ENCODE results near the gene CLIP3.
A peak's percentile ranks its signal among the peaks of the same experiment; 100 is the strongest.

The CLIP3 gene

GRCh38 chr19:35978832-35979365, 53.8 kb downstream of the CLIP3 start:
- DNase-seq (ENCODE audit: low spot score) (no peak), ATAC-seq (ENCODE audit: low read depth) (no peak)
- Histone ChIP-seq H3K27ac (ENCODE audit: poor library complexity, severe bottlenecking) (no peak overlapping the region), H3K27me3 (ENCODE audit: insufficient read depth, poor library complexity, severe bottlenecking) (no peaks in the 10 kb centered on the region), H3K4me1 (ENCODE audit: insufficient read depth, poor library complexity, severe bottlenecking) (no peaks in the 10 kb centered on the region), H3K36me3 (ENCODE audit: low read depth) (no peaks in the 10 kb centered on the region), H3K9me3 (ENCODE audit: severe bottlenecking) (no peaks in the 10 kb centered on the region), H3K4me3 (ENCODE audit: severe bottlenecking) (no peak overlapping the region)
- no peak for TF ChIP-seq CTCF (IDR thresholded peaks at IDR 0.05; ENCODE audit: poor library complexity, severe bottlenecking)

- no peak for TF ChIP-seq CTCF (IDR thresholded peaks at IDR 0.05; ENCODE audit: poor library complexity, severe bottlenecking)
- H3K4me3 ChIP-seq (ENCODE audit: severe bottlenecking): no peak overlapping the region
- H3K9me3 ChIP-seq (ENCODE audit: severe bottlenecking): no peaks in the 10 kb centered on the region
- no peaks in the 10 kb centered on the region for H3K4me1 ChIP-seq (ENCODE audit: insufficient read depth, poor library complexity, severe bottlenecking)
- 0 out of 3 replicates have a peak, but pooled peaks have one; percentile 10 for ATAC-seq (ENCODE audit: low read depth)
- no peak overlapping the region for H3K27ac ChIP-seq (ENCODE audit: poor library complexity, severe bottlenecking)
- no peaks in the 10 kb centered on the region for H3K36me3 ChIP-seq (ENCODE audit: low read depth)
- DNase-seq (ENCODE audit: low spot score): no peak
- H3K27me3 ChIP-seq (ENCODE audit: insufficient read depth, poor library complexity, severe bottlenecking): no peaks in the 10 kb centered on the region
These were observed 54.4 kb downstream of the CLIP3 start for GRCh38 chr19:35978271-35978670.

GRCh38 chr19:35977446-35978222, 55.0 kb downstream of the CLIP3 start:
- no peak overlapping the region for H3K4me3 ChIP-seq (ENCODE audit: severe bottlenecking)
- ATAC-seq (ENCODE audit: low read depth) (no peak), DNase-seq (ENCODE audit: low spot score) (no peak)
- H3K27me3 ChIP-seq (ENCODE audit: insufficient read depth, poor library complexity, severe bottlenecking): no peaks in the 10 kb centered on the region
- H3K4me1 ChIP-seq (ENCODE audit: insufficient read depth, poor library complexity, severe bottlenecking): no peaks in the 10 kb centered on the region
- TF ChIP-seq CTCF (IDR thresholded peaks at IDR 0.05; ENCODE audit: poor library complexity, severe bottlenecking): no peak
- no peaks in the 10 kb centered on the region for H3K36me3 ChIP-seq (ENCODE audit: low read depth)
- no peaks in the 10 kb centered on the region for H3K9me3 ChIP-seq (ENCODE audit: severe bottlenecking)
- H3K27ac ChIP-seq (ENCODE audit: poor library complexity, severe bottlenecking): no peak overlapping the region

- no peaks in the 10 kb centered on the region for H3K27me3 ChIP-seq (ENCODE audit: insufficient read depth, poor library complexity, severe bottlenecking)
- ATAC-seq (ENCODE audit: low read depth) (no peak), DNase-seq (ENCODE audit: low spot score) (no peak)
- H3K4me3 ChIP-seq (ENCODE audit: severe bottlenecking): no peak overlapping the region
- no peak overlapping the region for H3K27ac ChIP-seq (ENCODE audit: poor library complexity, severe bottlenecking)
- H3K36me3 ChIP-seq (ENCODE audit: low read depth): no peaks in the 10 kb centered on the region
- no peak for TF ChIP-seq CTCF (IDR thresholded peaks at IDR 0.05; ENCODE audit: poor library complexity, severe bottlenecking)
- H3K9me3 ChIP-seq (ENCODE audit: severe bottlenecking): no peaks in the 10 kb centered on the region
- H3K4me1 ChIP-seq (ENCODE audit: insufficient read depth, poor library complexity, severe bottlenecking): no peaks in the 10 kb centered on the region
These were observed 57.0 kb downstream of the CLIP3 start for GRCh38 chr19:35975608-35976214.

Measured in RWPE2 (cell line).